Left lung (tissue), 10 donors: Measurements from ENCODE around the gene CRTC3. TPM values are rescaled to one million over a fixed set of nuclear protein-coding genes. Genes with fewer than 3 reads are reported as not detected.

Experiments
- ATAC-seq: fragments of 200-7000 bp; cut with Tn5 transposase; one replicate; pipeline ENCODE4 v1.9.1; 2020; ENCODE audit warnings: moderate library complexity
- DNase-seq, 4 donors: peaks; one replicate each; pipeline ENCODE4 v3.0.0-alpha.2; 2013 to 2020
- H3K27ac ChIP-seq, 2 donors: fragments of 200-600 bp; sonication (generic) in 1 of 2; one replicate each; pipeline versions ENCODE4 v1.5.0 to v1.8.0; 2020 to 2021
- H3K27me3 ChIP-seq, 2 donors: fragments of 200-600 bp; sonication (generic) in 1 of 2; one replicate each; pipeline versions ENCODE4 v1.5.0 to v1.8.0; 2020 to 2021
- H3K36me3 ChIP-seq, 2 donors: fragments of 200-600 bp; sonication (generic) in 1 of 2; one replicate each; pipeline versions ENCODE4 v1.5.0 to v1.8.0; 2020 to 2021
- H3K4me1 ChIP-seq, 2 donors: fragments of 200-600 bp; one replicate each; pipeline ENCODE4 v1.8.0; 2021
- H3K4me3 ChIP-seq, 2 donors: fragments of 200-600 bp; sonication (generic) in 1 of 2; one replicate each; pipeline versions ENCODE4 v1.5.0 to v1.8.0; 2020 to 2021; ENCODE audit warnings: mild to moderate bottlenecking in 1 of 2
- H3K9me3 ChIP-seq, 2 donors: fragments of 200-600 bp; sonication (generic) in 1 of 2; one replicate each; pipeline versions ENCODE4 v1.5.0 to v1.8.0; 2020 to 2021
- CTCF ChIP-seq, 2 donors: fragments of 200-600 bp; sonication (generic) in 1 of 2; IDR thresholded peaks; one replicate each; pipeline versions ENCODE4 v1.5.0 to v1.8.0; 2021; ENCODE audit warnings: antibody characterized with exemption in 2 of 2
- intact Hi-C, 2 donors: fragments of 100-400 bp; cut with DNase I; formaldehyde crosslinking; loops; one replicate each; pipeline versions ENCODE4 v1.11.2 to v1.14.2; 2022
- polyA plus RNA-seq, 6 donors: library from polyadenylated mRNA; unstranded; fragments of 120-200 nt; gene quantifications; one replicate each; pipeline ENCODE4 v1.2.1, GENCODE V29; 2013; ENCODE audit not compliant: insufficient read length in 6 of 6
- total RNA-seq, 2 donors: library from RNA; stranded (reverse); fragmentation: NEBNext Ultra II Directional; extraction: Animal tissue kit (Norgen Biotek cat#: 25700); gene quantifications; one replicate each; pipeline ENCODE4 v1.2.1, GENCODE V29; 2021
- donor health status: DM: no; HTN: yes; CAD: no.
- donor health status: DM: no; HTN: no; CAD: no.

Gene CRTC3
- total and polyA plus RNA-seq, 8 donors, result 33.0 to 45.2 (median 37.5) TPM

- ATAC-seq, result peak; percentile 91
- H3K4me3 ChIP-seq, result no peak overlapping the region
Observed at GRCh38 chr15:90594301-90594738, 64.6 kb downstream of the CRTC3 start.

GRCh38 chr15:90595763-90596155 is 66.0 kb downstream of the CRTC3 start:
- Histone ChIP-seq H3K4me3 (no peak overlapping the region), H3K9me3 (no peaks in the 10 kb centered on the region), H3K27me3 (no peaks in the 10 kb centered on the region), H3K36me3 (no peaks in the 10 kb centered on the region), H3K4me1 (peaks cover 31 to 79% of the 10 kb centered on the region in 2 donors), H3K27ac (peak overlapping the region in 1 of 2 donors; percentile 28)
- TF ChIP-seq CTCF (IDR thresholded peaks at IDR 0.05), result no peak
- DNase-seq (no peak), ATAC-seq (no peak)
- intact Hi-C loops, result no loop called here

More at GRCh38 chr15:90594301-90594738, 64.6 kb downstream of the CRTC3 start:
- intact Hi-C loops, result no loop called here
- DNase-seq, result peak in 2 of 4 donors; percentile 87 to 92
- H3K4me1 ChIP-seq, result peaks cover 31 to 87% of the 10 kb centered on the region in 2 donors
- H3K36me3 ChIP-seq, result no peaks in the 10 kb centered on the region
- H3K27me3 ChIP-seq, result no peaks in the 10 kb centered on the region
- H3K27ac ChIP-seq, result peak overlapping the region; percentile 82 to 85
- no peaks in the 10 kb centered on the region for H3K9me3 ChIP-seq
- no peak for TF ChIP-seq CTCF (IDR thresholded peaks at IDR 0.05)

- intact Hi-C loops, result no loop called here
- H3K9me3 ChIP-seq, result no peaks in the 10 kb centered on the region
- no peaks in the 10 kb centered on the region for H3K27me3 ChIP-seq
- TF ChIP-seq CTCF (IDR thresholded peaks at IDR 0.05), result no peak
- no peaks in the 10 kb centered on the region for H3K36me3 ChIP-seq
- peak overlapping the region in 1 of 2 donors; percentile 74 for H3K27ac ChIP-seq
- ATAC-seq (no peak), DNase-seq (no peak)
- H3K4me1 ChIP-seq, result peaks cover 31 to 72% of the 10 kb centered on the region in 2 donors
- no peak overlapping the region for H3K4me3 ChIP-seq
Observed at GRCh38 chr15:90596943-90597342, 67.2 kb downstream of the CRTC3 start.

DNA sequence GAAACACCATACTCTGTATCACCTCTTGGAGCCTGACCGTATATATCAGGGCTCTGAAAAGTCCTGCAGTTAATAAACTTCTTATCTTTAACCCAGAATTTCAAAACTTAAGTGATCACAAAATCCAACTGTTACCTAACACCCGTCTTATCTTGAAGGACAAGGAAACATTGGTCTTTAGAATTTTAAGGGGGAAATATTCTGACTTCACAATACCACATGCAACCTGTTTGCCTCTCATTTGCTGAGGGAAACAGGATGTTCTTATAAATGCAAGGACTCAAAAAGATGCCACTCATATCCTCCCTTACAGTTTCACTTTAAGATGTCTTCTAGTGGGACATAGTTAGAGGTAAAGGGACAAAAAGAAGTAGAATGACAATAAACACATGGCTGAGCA is 67.9 kb downstream of the CRTC3 start:
- ATAC-seq (no peak), DNase-seq (no peak)
- intact Hi-C loops, result no loop called here
- Histone ChIP-seq H3K9me3 (no peaks in the 10 kb centered on the region), H3K27ac (peak overlapping the region; percentile 66 to 74), H3K36me3 (peaks cover 0 to 4% of the 10 kb centered on the region in 2 donors), H3K4me3 (no peak overlapping the region), H3K27me3 (no peaks in the 10 kb centered on the region), H3K4me1 (peaks cover 31 to 66% of the 10 kb centered on the region in 2 donors)
- TF ChIP-seq CTCF (IDR thresholded peaks at IDR 0.05), result no peak

DNA sequence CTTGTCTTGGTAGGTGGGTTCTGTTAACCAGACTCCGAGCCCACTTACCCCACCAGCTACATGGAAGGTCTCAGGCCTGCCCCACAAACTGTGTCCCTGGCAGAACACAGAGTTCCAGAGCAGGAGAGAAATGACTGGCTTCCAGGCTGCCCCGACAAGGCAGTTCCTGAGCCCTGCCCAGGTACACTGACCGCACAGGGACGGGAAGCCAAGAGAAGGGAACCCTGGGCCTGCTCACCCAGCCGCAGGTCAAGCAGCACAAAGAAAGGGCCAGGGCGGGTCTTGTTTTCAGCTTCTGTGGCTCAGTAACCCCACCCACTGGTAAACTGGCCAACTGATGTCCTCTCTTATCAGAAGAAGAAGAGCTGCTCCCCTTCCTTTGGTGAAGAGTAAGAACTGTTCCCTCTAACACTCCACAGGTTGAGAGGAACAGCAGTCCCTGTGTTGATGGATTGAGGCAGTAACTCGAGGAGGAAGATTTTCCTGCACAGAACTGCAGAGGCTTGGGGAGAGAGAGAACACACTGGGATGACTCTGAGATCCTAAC is 68.4 kb downstream of the CRTC3 start:
- intact Hi-C loops, result no loop called here
- Histone ChIP-seq H3K36me3 (peaks cover 0 to 7% of the 10 kb centered on the region in 2 donors), H3K4me1 (peaks cover 31 to 60% of the 10 kb centered on the region in 2 donors), H3K9me3 (no peaks in the 10 kb centered on the region), H3K27me3 (no peaks in the 10 kb centered on the region), H3K4me3 (no peak overlapping the region), H3K27ac (peak overlapping the region; percentile 66 to 74)
- TF ChIP-seq CTCF (IDR thresholded peaks at IDR 0.05), result no peak
- ATAC-seq, result peak; percentile 43
- DNase-seq, result peak in 1 of 4 donors; percentile 57
